Measurements from ENCODE around the gene CHMP3. TPM values are rescaled to one million over a fixed set of nuclear protein-coding genes. Genes with fewer than 3 reads are reported as not detected.

CHMP3 gene
- total RNA-seq, 2 experiments from 2014 or later = 8.5 to 27.2 TPM

- H4K20me1 ChIP-seq (ENCODE audit: insufficient read depth, low read length) = no peaks in the 10 kb centered on the region
- peaks cover 97% of the 10 kb centered on the region for H3K36me3 ChIP-seq (ENCODE audit: insufficient read depth, low read length)
- H2AFZ ChIP-seq (ENCODE audit: low read length) = no peak overlapping the region
- no peak for DNase-seq (ENCODE audit: low spot score)
- no peaks in the 10 kb centered on the region for H3K4me1 ChIP-seq (ENCODE audit: insufficient read depth, low read length, poor library complexity, severe bottlenecking)
- POLR2A ChIA-PET = interaction anchor here (1.1 kb wide), 1 partner anchor 9 kb away, joined by 4 read pairs; no protein-coding TSS in a partner anchor
- no peak for TF ChIP-seq CTCF (conservative IDR thresholded peaks at IDR 0.05; ENCODE audit: low read length)
- TF ChIP-seq EZH2phosphoT487 (IDR thresholded peaks at IDR 0.05; ENCODE audit: borderline replicate concordance, low read depth, low read length) = no peak
- CTCF ChIA-PET (ENCODE audit: unreplicated experiment) = no interaction called here
- H3K4me3 ChIP-seq (ENCODE audit: low read depth, low read length, poor library complexity, severe bottlenecking) = no peak overlapping the region
- H3K27ac ChIP-seq (ENCODE audit: low read depth, low read length, poor library complexity, severe bottlenecking) = no peak overlapping the region
- intact Hi-C loops (cut with micrococcal nuclease; ENCODE audit: unreplicated experiment) = no loop called here
- H3K4me2 ChIP-seq (ENCODE audit: low read length) = no peak overlapping the region
- no peaks in the 10 kb centered on the region for H3K9me3 ChIP-seq (ENCODE audit: low read length)
- BruUV-seq (replicated peaks) = no TSS peak
- H3K9me2 ChIP-seq (ENCODE audit: insufficient read depth, low read length) = no peaks in the 10 kb centered on the region
- H3K79me2 ChIP-seq (ENCODE audit: insufficient read depth, low read depth, low read length) = no peaks in the 10 kb centered on the region
Measured at GRCh38 chr2:86476918-86477317, 86.3 kb downstream of the CHMP3 start.

GRCh38 chr2:86476092-86476491 is 87.2 kb downstream of the CHMP3 start:
- H3K4me1 ChIP-seq (ENCODE audit: insufficient read depth, low read length, poor library complexity, severe bottlenecking) = no peaks in the 10 kb centered on the region
- H3K36me3 ChIP-seq (ENCODE audit: insufficient read depth, low read length) = peaks cover 95% of the 10 kb centered on the region
- DNase-seq (ENCODE audit: low spot score) = no peak
- H3K27ac ChIP-seq (ENCODE audit: low read depth, low read length, poor library complexity, severe bottlenecking) = no peak overlapping the region
- intact Hi-C loops (cut with micrococcal nuclease; ENCODE audit: unreplicated experiment) = no loop called here
- H3K79me2 ChIP-seq (ENCODE audit: insufficient read depth, low read depth, low read length) = no peaks in the 10 kb centered on the region
- H4K20me1 ChIP-seq (ENCODE audit: insufficient read depth, low read length) = no peaks in the 10 kb centered on the region
- H3K9me2 ChIP-seq (ENCODE audit: insufficient read depth, low read length) = no peaks in the 10 kb centered on the region
- H2AFZ ChIP-seq (ENCODE audit: low read length) = no peak overlapping the region
- no TSS peak for BruUV-seq (replicated peaks)
- ChIA-PET CTCF (ENCODE audit: unreplicated experiment) (no interaction called here), POLR2A (interaction anchor here (1.1 kb wide), 2 partner anchors 9 to 21 kb away, joined by 3 to 4 read pairs; no protein-coding TSS in a partner anchor)
- H3K9me3 ChIP-seq (ENCODE audit: low read length) = no peaks in the 10 kb centered on the region
- H3K4me2 ChIP-seq (ENCODE audit: low read length) = no peak overlapping the region
- TF ChIP-seq CTCF (conservative IDR thresholded peaks at IDR 0.05; ENCODE audit: low read length) (no peak), EZH2phosphoT487 (IDR thresholded peaks at IDR 0.05; ENCODE audit: borderline replicate concordance, low read depth, low read length) (no peak)
- no peak overlapping the region for H3K4me3 ChIP-seq (ENCODE audit: low read depth, low read length, poor library complexity, severe bottlenecking)

GRCh38 chr2:86471637-86472036 is 91.6 kb downstream of the CHMP3 start:
- intact Hi-C loops (cut with micrococcal nuclease; ENCODE audit: unreplicated experiment) = no loop called here
- ChIA-PET POLR2A (interaction anchor here (0.8 to 1.0 kb wide), 3 partner anchors 9 to 28 kb away, joined by 3 read pairs; no protein-coding TSS in a partner anchor), CTCF (ENCODE audit: unreplicated experiment) (no interaction called here)
- no peak overlapping the region for H3K4me2 ChIP-seq (ENCODE audit: low read length)
- no peak overlapping the region for H3K4me3 ChIP-seq (ENCODE audit: low read depth, low read length, poor library complexity, severe bottlenecking)
- no peaks in the 10 kb centered on the region for H3K9me3 ChIP-seq (ENCODE audit: low read length)
- no peaks in the 10 kb centered on the region for H3K4me1 ChIP-seq (ENCODE audit: insufficient read depth, low read length, poor library complexity, severe bottlenecking)
- no TSS peak for BruUV-seq (replicated peaks)
- H3K27ac ChIP-seq (ENCODE audit: low read depth, low read length, poor library complexity, severe bottlenecking) = no peak overlapping the region
- no peak for DNase-seq (ENCODE audit: low spot score)
- TF ChIP-seq CTCF (conservative IDR thresholded peaks at IDR 0.05; ENCODE audit: low read length) (no peak), EZH2phosphoT487 (IDR thresholded peaks at IDR 0.05; ENCODE audit: borderline replicate concordance, low read depth, low read length) (no peak)
- no peak overlapping the region for H2AFZ ChIP-seq (ENCODE audit: low read length)
- H3K9me2 ChIP-seq (ENCODE audit: insufficient read depth, low read length) = no peaks in the 10 kb centered on the region
- H4K20me1 ChIP-seq (ENCODE audit: insufficient read depth, low read length) = no peaks in the 10 kb centered on the region
- no peaks in the 10 kb centered on the region for H3K79me2 ChIP-seq (ENCODE audit: insufficient read depth, low read depth, low read length)
- peaks cover 95% of the 10 kb centered on the region for H3K36me3 ChIP-seq (ENCODE audit: insufficient read depth, low read length)

Data from OCI-LY7 (cell line).